PFSK-1 (cell line): ENCODE data around the gene SUDS3.
A peak's percentile ranks its signal among the peaks of the same experiment; 100 is the strongest.

Experiments used
- FOXP2 ChIP-seq: optimal IDR thresholded peaks from 2 replicates; pipeline ENCODE3; 2011; ENCODE audit warnings: borderline replicate concordance, control low read depth, inconsistent platforms; ENCODE audit not compliant: insufficient read depth; ENCODE audit errors: extremely low read length, extremely low read depth
- POLR2AphosphoS5 ChIP-seq: IDR thresholded peaks from 2 replicates; pipeline ENCODE4 v1.6.1; 2012; ENCODE audit warnings: low read depth, mild to moderate bottlenecking, control low read depth, low read length, moderate library complexity
- REST ChIP-seq, 2 experiments: IDR thresholded peaks; 2 replicates each; pipeline versions ENCODE4 v1.6.1 to v1.8.0; 2011 to 2012; ENCODE audit warnings: low read depth in 2 of 2, low read length in 2 of 2, control low read depth in 1 of 2, inconsistent platforms in 1 of 2, mild to moderate bottlenecking in 1 of 2, moderate library complexity in 1 of 2; ENCODE audit not compliant: insufficient read depth in 1 of 2
- SIN3A ChIP-seq: IDR thresholded peaks from 2 replicates; pipeline ENCODE4 v1.6.1; 2012; ENCODE audit warnings: mild to moderate bottlenecking, low read length, moderate library complexity, borderline replicate concordance; ENCODE audit not compliant: insufficient read depth
- TAF1 ChIP-seq: IDR thresholded peaks from 2 replicates; pipeline ENCODE4 v1.6.1; 2012; ENCODE audit warnings: low read length, control low read depth, borderline replicate concordance; ENCODE audit not compliant: insufficient read depth

SUDS3 gene

GRCh38 chr12:118361092-118361404 lies 15.3 kb upstream of the SUDS3 start:
- no peak for TF ChIP-seq TAF1
- no peak for TF ChIP-seq FOXP2
- TF ChIP-seq SIN3A, result no peak
- TF ChIP-seq POLR2AphosphoS5, result no peak
- TF ChIP-seq REST (IDR thresholded peaks at IDR 0.05; ENCODE audit: insufficient read depth in 1 of 2, low read depth in 2 of 2, low read length in 2 of 2), result no peak

GRCh38 chr12:118361889-118362288 lies 14.5 kb upstream of the SUDS3 start:
- no peak for TF ChIP-seq POLR2AphosphoS5
- TF ChIP-seq TAF1, result no peak
- TF ChIP-seq SIN3A, result no peak

GRCh38 chr12:118368821-118369220 lies 7.5 kb upstream of the SUDS3 start:
- TF ChIP-seq FOXP2, result no peak
- TF ChIP-seq SIN3A, result no peak
- no peak for TF ChIP-seq POLR2AphosphoS5
- TF ChIP-seq REST (IDR thresholded peaks at IDR 0.05; ENCODE audit: insufficient read depth in 1 of 2, low read depth in 2 of 2, low read length in 2 of 2), result no peak

GRCh38 chr12:118370601-118371000 lies 5.8 kb upstream of the SUDS3 start:
- no peak for TF ChIP-seq FOXP2
- TF ChIP-seq SIN3A, result no peak
- no peak for TF ChIP-seq REST (IDR thresholded peaks at IDR 0.05; ENCODE audit: insufficient read depth in 1 of 2, low read depth in 2 of 2, low read length in 2 of 2)
- no peak for TF ChIP-seq TAF1
- no peak for TF ChIP-seq POLR2AphosphoS5

- TF ChIP-seq FOXP2, result no peak
Observed at GRCh38 chr12:118371321-118372282, 4.8 kb upstream of the SUDS3 start.

GRCh38 chr12:118372541-118373495 lies 3.5 kb upstream of the SUDS3 start, which contains the start of gene TAOK3:
Gene TAOK3, minus strand, starts transcription at chr12:118372907. Its CDS starts 117,340 bp downstream, at chr12:118255567.
- peak; percentile 52 for TF ChIP-seq FOXP2
- TF ChIP-seq TAF1, result peak; percentile 79; the same call in 1 of the 2 replicates
- TF ChIP-seq SIN3A, result no peak
- peak; percentile 77 to 83 for TF ChIP-seq REST (IDR thresholded peaks at IDR 0.05; ENCODE audit: insufficient read depth in 1 of 2, low read depth in 2 of 2, low read length in 2 of 2)
- TF ChIP-seq POLR2AphosphoS5, result peak; percentile 94
